PFSK-1 (cell line): ENCODE results near the gene USP32.

ENCODE experiments used
- FOXP2 ChIP-seq: optimal IDR thresholded peaks from 2 replicates; pipeline ENCODE3; 2011; ENCODE audit warnings: borderline replicate concordance, control low read depth, inconsistent platforms; ENCODE audit not compliant: insufficient read depth; ENCODE audit errors: extremely low read length, extremely low read depth
- POLR2AphosphoS5 ChIP-seq: IDR thresholded peaks from 2 replicates; pipeline ENCODE4 v1.6.1; 2012; ENCODE audit warnings: low read depth, mild to moderate bottlenecking, control low read depth, low read length, moderate library complexity
- REST ChIP-seq, 2 experiments: IDR thresholded peaks; 2 replicates each; pipeline versions ENCODE4 v1.6.1 to v1.8.0; 2011 to 2012; ENCODE audit warnings: low read depth in 2 of 2, low read length in 2 of 2, control low read depth in 1 of 2, inconsistent platforms in 1 of 2, mild to moderate bottlenecking in 1 of 2, moderate library complexity in 1 of 2; ENCODE audit not compliant: insufficient read depth in 1 of 2
- SIN3A ChIP-seq: IDR thresholded peaks from 2 replicates; pipeline ENCODE4 v1.6.1; 2012; ENCODE audit warnings: mild to moderate bottlenecking, low read length, moderate library complexity, borderline replicate concordance; ENCODE audit not compliant: insufficient read depth
- TAF1 ChIP-seq: IDR thresholded peaks from 2 replicates; pipeline ENCODE4 v1.6.1; 2012; ENCODE audit warnings: low read length, control low read depth, borderline replicate concordance; ENCODE audit not compliant: insufficient read depth

USP32 gene

GRCh38 chr17:60165971-60166370 is 226.0 kb downstream of the USP32 start:
- TF ChIP-seq REST (IDR thresholded peaks at IDR 0.05; ENCODE audit: insufficient read depth in 1 of 2, low read depth in 2 of 2, low read length in 2 of 2) (no peak), FOXP2 (no peak), SIN3A (no peak), POLR2AphosphoS5 (no peak), TAF1 (no peak)

- TF ChIP-seq REST (IDR thresholded peaks at IDR 0.05; ENCODE audit: insufficient read depth in 1 of 2, low read depth in 2 of 2, low read length in 2 of 2) (no peak), SIN3A (no peak), TAF1 (no peak), POLR2AphosphoS5 (no peak), FOXP2 (no peak)
These were observed 226.7 kb downstream of the USP32 start for GRCh38 chr17:60165223-60165622.

- TF ChIP-seq FOXP2: no peak
- no peak for TF ChIP-seq SIN3A
- no peak for TF ChIP-seq REST (IDR thresholded peaks at IDR 0.05; ENCODE audit: insufficient read depth in 1 of 2, low read depth in 2 of 2, low read length in 2 of 2)
- no peak for TF ChIP-seq TAF1
- no peak for TF ChIP-seq POLR2AphosphoS5
These were observed 227.2 kb downstream of the USP32 start for GRCh38 chr17:60164697-60165096.

- TF ChIP-seq TAF1 (no peak), SIN3A (no peak)
These were observed 227.8 kb downstream of the USP32 start for GRCh38 chr17:60164164-60164563.

GRCh38 chr17:60163108-60163784 is 228.7 kb downstream of the USP32 start:
- TF ChIP-seq TAF1: no peak
- TF ChIP-seq SIN3A: peak; percentile 39; the same call in 1 of the 2 replicates

- TF ChIP-seq SIN3A: no peak
- no peak for TF ChIP-seq REST (IDR thresholded peaks at IDR 0.05; ENCODE audit: insufficient read depth in 1 of 2, low read depth in 2 of 2, low read length in 2 of 2)
- TF ChIP-seq POLR2AphosphoS5: no peak
- TF ChIP-seq TAF1: no peak
- no peak for TF ChIP-seq FOXP2
These were observed 230.2 kb downstream of the USP32 start for GRCh38 chr17:60161598-60162330.
